Upper lobe of left lung (tissue), 6 donors: Measurements from ENCODE around the gene CELF5. TPM values are rescaled to one million over a fixed set of nuclear protein-coding genes. Genes with fewer than 3 reads are reported as not detected.
"Not testable (repeated sequence)": the region's sequence is repeated elsewhere in the genome, so short reads cannot be mapped to it uniquely, and the experiment has no call there.

ENCODE experiments used
- ATAC-seq, 2 donors: fragments of 200-7000 bp; cut with Tn5 transposase; one replicate each; pipeline ENCODE4 v1.9.1; 2022; ENCODE audit warnings: mild to moderate bottlenecking in 2 of 2, moderate library complexity in 2 of 2; ENCODE audit not compliant: low FRiP score in 2 of 2
- DNase-seq, 2 donors: peaks; one replicate each; pipeline ENCODE4 v3.0.0-alpha.2; 2019 to 2020
- H3K27ac ChIP-seq, 4 donors: fragments of 200-600 bp; sonication (generic); one replicate each; pipeline ENCODE4 v1.5.1; 2016 to 2019
- H3K27me3 ChIP-seq, 4 donors: fragments of 200-600 bp; sonication (generic); one replicate each; pipeline ENCODE4 v1.5.1; 2017 to 2019
- H3K36me3 ChIP-seq, 4 donors: fragments of 200-600 bp; sonication (generic); one replicate each; pipeline ENCODE4 v1.5.1; 2016 to 2019
- H3K4me1 ChIP-seq, 4 donors: fragments of 200-600 bp; sonication (generic); one replicate each; pipeline ENCODE4 v1.5.1; 2018 to 2019
- H3K4me3 ChIP-seq, 4 donors: fragments of 200-600 bp; sonication (generic); one replicate each; pipeline ENCODE4 v1.5.1; 2017 to 2019; ENCODE audit warnings: mild to moderate bottlenecking in 2 of 4, moderate library complexity in 1 of 4
- H3K9me3 ChIP-seq, 4 donors: fragments of 200-600 bp; sonication (generic); one replicate each; pipeline ENCODE4 v1.5.1; 2018 to 2019
- CTCF ChIP-seq, 6 experiments: fragments of 450-650 bp in 4 of 6; fragments of 200-600 bp in 2 of 6; sonication (generic) in 2 of 6; IDR thresholded peaks; one replicate each; pipeline ENCODE4 v1.5.1; 2016 to 2019; ENCODE audit warnings: antibody characterized with exemption in 6 of 6
- EP300 ChIP-seq, 4 donors: sonication (generic); formaldehyde crosslinking; IDR thresholded peaks; one replicate each; pipeline ENCODE4 v1.5.1; 2017; ENCODE audit warnings: antibody characterized with exemption in 4 of 4, control low read depth in 2 of 4
- POLR2A ChIP-seq, 4 donors: fragments of 450-650 bp; IDR thresholded peaks; one replicate each; pipeline ENCODE4 v1.5.1; 2016 to 2017; ENCODE audit warnings: antibody characterized with exemption in 4 of 4, mild to moderate bottlenecking in 2 of 4
- POLR2AphosphoS5 ChIP-seq, 2 donors: sonication (generic); formaldehyde crosslinking; IDR thresholded peaks; one replicate each; pipeline ENCODE4 v1.5.1; 2017; ENCODE audit warnings: antibody characterized with exemption in 2 of 2
- WGBS, 2 donors: methylation state at CpG; one replicate each; pipeline ENCODE4 v1.1.5; 2017 to 2018; 5-methylcytosine and 5-hydroxymethylcytosine counted together
- total RNA-seq, 6 donors: library from RNA; depleted of rRNA in 4 of 6; stranded (reverse); fragments of >200 nt in 4 of 6; gene quantifications; one replicate each; pipeline versions ENCODE4 v1.1.0 to v1.2.1, GENCODE V29; 2016 to 2021
- donor health status: DM: no; HTN: no; CAD: no; lungs with moderate emphysema.
- donor health status: DM: no; HTN: yes; CAD: no; lungs with severe emphysema.

Gene CELF5
- total RNA-seq, 6 donors from 2014 or later = 0.49 to 0.76 TPM; not detected in 4

- TF ChIP-seq POLR2AphosphoS5 (IDR thresholded peaks at IDR 0.05) (no peak), CTCF (IDR thresholded peaks at IDR 0.05) (no peak), POLR2A (IDR thresholded peaks at IDR 0.05) (no peak), EP300 (IDR thresholded peaks at IDR 0.05) (no peak)
- no peaks in the 10 kb centered on the region for H3K9me3 ChIP-seq
- WGBS, 2 donors = 61 to 65% methylated on average over 9 of the region's 9 CpGs
- H3K27me3 ChIP-seq = no peaks in the 10 kb centered on the region
- no peak overlapping the region for H3K4me3 ChIP-seq
- ATAC-seq (no peak), DNase-seq (no peak)
- H3K27ac ChIP-seq = no peak overlapping the region
- H3K36me3 ChIP-seq = no peaks in the 10 kb centered on the region
- no peaks in the 10 kb centered on the region for H3K4me1 ChIP-seq
Measured at GRCh38 chr19:3296034-3296433, 71.6 kb downstream of the CELF5 start.

GRCh38 chr19:3296446-3296845, 72.0 kb downstream of the CELF5 start:
- TF ChIP-seq EP300 (IDR thresholded peaks at IDR 0.05) = no peak
- no peak for TF ChIP-seq POLR2AphosphoS5 (IDR thresholded peaks at IDR 0.05)
- Histone ChIP-seq H3K27ac (no peak overlapping the region), H3K9me3 (no peaks in the 10 kb centered on the region), H3K27me3 (no peaks in the 10 kb centered on the region), H3K4me3 (no peak overlapping the region), H3K36me3 (no peaks in the 10 kb centered on the region), H3K4me1 (no peaks in the 10 kb centered on the region)
- DNase-seq (no peak), ATAC-seq (no peak)
- 86 to 87% methylated on average over 19 of the region's 19 CpGs for WGBS, 2 donors

- Histone ChIP-seq H3K4me1 (no peaks in the 10 kb centered on the region), H3K4me3 (no peak overlapping the region), H3K27me3 (no peaks in the 10 kb centered on the region), H3K27ac (no peak overlapping the region), H3K36me3 (no peaks in the 10 kb centered on the region), H3K9me3 (peaks cover 0 to 7% (median 4%) of the 10 kb centered on the region in 4 donors)
- no peak for ATAC-seq
- WGBS, 2 donors = 83 to 84% methylated on average over 6 of the region's 6 CpGs
- TF ChIP-seq EP300 (IDR thresholded peaks at IDR 0.05) = no peak
- TF ChIP-seq CTCF (IDR thresholded peaks at IDR 0.05) = no peak
- no peak for TF ChIP-seq POLR2AphosphoS5 (IDR thresholded peaks at IDR 0.05)
- no peak for TF ChIP-seq POLR2A (IDR thresholded peaks at IDR 0.05)
- DNase-seq = no peak
Measured at GRCh38 chr19:3298853-3299449, 74.5 kb downstream of the CELF5 start.

- H3K27ac ChIP-seq, H3K4me3 ChIP-seq, H3K9me3 ChIP-seq, H3K4me1 ChIP-seq, ATAC-seq, H3K36me3 ChIP-seq, H3K27me3 ChIP-seq: not testable (repeated sequence)
- 43 to 52% methylated on average over 8 of the region's 8 CpGs for WGBS, 2 donors
- DNase-seq = peak in 1 of 2 donors; percentile 29
Measured at GRCh38 chr19:3300566-3300965, 76.1 kb downstream of the CELF5 start.

GRCh38 chr19:3302755-3303154, 78.3 kb downstream of the CELF5 start:
- Histone ChIP-seq H3K27me3 (no peaks in the 10 kb centered on the region), H3K4me1 (peaks cover 0 to 8% (median 6%) of the 10 kb centered on the region in 4 donors), H3K4me3 (no peak overlapping the region), H3K27ac (no peak overlapping the region), H3K36me3 (no peaks in the 10 kb centered on the region), H3K9me3 (peaks cover 0 to 7% (median 4%) of the 10 kb centered on the region in 4 donors)
- WGBS, 2 donors = 76 to 83% methylated on average over 3 of the region's 3 CpGs
- no peak for DNase-seq
- TF ChIP-seq EP300 (IDR thresholded peaks at IDR 0.05) (no peak), POLR2A (IDR thresholded peaks at IDR 0.05) (no peak), CTCF (IDR thresholded peaks at IDR 0.05) (no peak), POLR2AphosphoS5 (IDR thresholded peaks at IDR 0.05) (no peak)
- ATAC-seq = no peak

GRCh38 chr19:3304871-3305423, 80.5 kb downstream of the CELF5 start:
- H3K27me3 ChIP-seq = no peaks in the 10 kb centered on the region
- peaks cover 0 to 8% (median 6%) of the 10 kb centered on the region in 4 donors for H3K4me1 ChIP-seq
- H3K4me3 ChIP-seq = no peak overlapping the region
- no peak for TF ChIP-seq POLR2AphosphoS5 (IDR thresholded peaks at IDR 0.05)
- TF ChIP-seq CTCF (IDR thresholded peaks at IDR 0.05) = peak; percentile 63 to 84 (median 78)
- TF ChIP-seq POLR2A (IDR thresholded peaks at IDR 0.05) = no peak
- TF ChIP-seq EP300 (IDR thresholded peaks at IDR 0.05) = peak in 1 of 4 donors; percentile 51
- DNase-seq = peak in 1 of 2 donors; percentile 61
- no peak overlapping the region for H3K27ac ChIP-seq
- WGBS, 2 donors = 12 to 15% methylated on average over 6 to 22 of the region's 22 CpGs
- no peaks in the 10 kb centered on the region for H3K36me3 ChIP-seq
- H3K9me3 ChIP-seq = peaks cover 0 to 7% (median 4%) of the 10 kb centered on the region in 4 donors
- peak; percentile 48 to 77 for ATAC-seq
